Measurements from ENCODE around the gene EIF4G3.
"Not testable (repeated sequence)": the region's sequence is repeated elsewhere in the genome, so short reads cannot be mapped to it uniquely, and the experiment has no call there.

EIF4G3 gene

GRCh38 chr1:21024918-21025317 lies 151.8 kb downstream of the EIF4G3 start:
- no peak for DNase-seq (ENCODE audit: low read depth)

- not testable (repeated sequence) for DNase-seq (ENCODE audit: low read depth)
Observed at GRCh38 chr1:21024136-21024896, 152.4 kb downstream of the EIF4G3 start.

- no peak for DNase-seq (ENCODE audit: low read depth)
Observed at GRCh38 chr1:21022279-21023040, 154.2 kb downstream of the EIF4G3 start.

- no peak for DNase-seq (ENCODE audit: low read depth)
Observed at GRCh38 chr1:21021311-21021710, 155.4 kb downstream of the EIF4G3 start.

GRCh38 chr1:21020151-21020550 lies 156.5 kb downstream of the EIF4G3 start:
- no peak for DNase-seq (ENCODE audit: low read depth)

- DNase-seq (ENCODE audit: low read depth): no peak
Observed at GRCh38 chr1:21018673-21019072, 158.0 kb downstream of the EIF4G3 start.

- no peak for DNase-seq (ENCODE audit: low read depth)
Observed at GRCh38 chr1:21013510-21013909, 163.2 kb downstream of the EIF4G3 start.

- no peak for DNase-seq (ENCODE audit: low read depth)
Observed at GRCh38 chr1:21012937-21013336, 163.8 kb downstream of the EIF4G3 start.

GRCh38 chr1:21007876-21008275 lies 168.8 kb downstream of the EIF4G3 start:
- DNase-seq (ENCODE audit: low read depth): no peak

- DNase-seq (ENCODE audit: low read depth): no peak
Observed at GRCh38 chr1:21005466-21006239, 171.0 kb downstream of the EIF4G3 start.

GRCh38 chr1:21003281-21004045 lies 173.2 kb downstream of the EIF4G3 start:
- no peak for DNase-seq (ENCODE audit: low read depth)

- no peak for DNase-seq (ENCODE audit: low read depth)
Observed at GRCh38 chr1:21001042-21001441, 175.7 kb downstream of the EIF4G3 start.

- DNase-seq (ENCODE audit: low read depth): no peak
Observed at GRCh38 chr1:21000245-21000594, 176.5 kb downstream of the EIF4G3 start.

GRCh38 chr1:20999525-21000244 lies 177.0 kb downstream of the EIF4G3 start:
- DNase-seq (ENCODE audit: low read depth): no peak

- no peak for DNase-seq (ENCODE audit: low read depth)
Observed at GRCh38 chr1:20998826-20999225, 177.9 kb downstream of the EIF4G3 start.

- DNase-seq (ENCODE audit: low read depth): no peak
Observed at GRCh38 chr1:20997602-20998224, 179.0 kb downstream of the EIF4G3 start.

GRCh38 chr1:20996554-20996953 lies 180.1 kb downstream of the EIF4G3 start:
- no peak for DNase-seq (ENCODE audit: low read depth)

GRCh38 chr1:20993716-20994575 lies 182.8 kb downstream of the EIF4G3 start:
- DNase-seq (ENCODE audit: low read depth): no peak

- no peak for DNase-seq (ENCODE audit: low read depth)
Observed at GRCh38 chr1:20992322-20993056, 184.2 kb downstream of the EIF4G3 start.

Data from stimulated activated CD8-positive, alpha-beta memory T cell treated with anti-CD3 and anti-CD28 coated beads, Interleukin-7, amount 100 ng/mL, for 24 hours (primary cell).